C4-2B (cell line): ENCODE measurements around the gene CRADD.

Source experiments
- H3K27ac ChIP-seq: fragments of 450-650 bp; 2 replicates; pipeline ENCODE4 v1.5.1; 2017
- ZFX ChIP-seq: fragments of 450-650 bp; IDR thresholded peaks from 2 replicates; pipeline ENCODE4 v1.6.1; 2017
- TF ChIP-seq, protein P1 (sequence below): fragments of 450-650 bp; conservative IDR thresholded peaks from 2 replicates; pipeline ENCODE4 v1.5.1; 2017; ENCODE audit warnings: mild to moderate bottlenecking

Gene CRADD

DNA sequence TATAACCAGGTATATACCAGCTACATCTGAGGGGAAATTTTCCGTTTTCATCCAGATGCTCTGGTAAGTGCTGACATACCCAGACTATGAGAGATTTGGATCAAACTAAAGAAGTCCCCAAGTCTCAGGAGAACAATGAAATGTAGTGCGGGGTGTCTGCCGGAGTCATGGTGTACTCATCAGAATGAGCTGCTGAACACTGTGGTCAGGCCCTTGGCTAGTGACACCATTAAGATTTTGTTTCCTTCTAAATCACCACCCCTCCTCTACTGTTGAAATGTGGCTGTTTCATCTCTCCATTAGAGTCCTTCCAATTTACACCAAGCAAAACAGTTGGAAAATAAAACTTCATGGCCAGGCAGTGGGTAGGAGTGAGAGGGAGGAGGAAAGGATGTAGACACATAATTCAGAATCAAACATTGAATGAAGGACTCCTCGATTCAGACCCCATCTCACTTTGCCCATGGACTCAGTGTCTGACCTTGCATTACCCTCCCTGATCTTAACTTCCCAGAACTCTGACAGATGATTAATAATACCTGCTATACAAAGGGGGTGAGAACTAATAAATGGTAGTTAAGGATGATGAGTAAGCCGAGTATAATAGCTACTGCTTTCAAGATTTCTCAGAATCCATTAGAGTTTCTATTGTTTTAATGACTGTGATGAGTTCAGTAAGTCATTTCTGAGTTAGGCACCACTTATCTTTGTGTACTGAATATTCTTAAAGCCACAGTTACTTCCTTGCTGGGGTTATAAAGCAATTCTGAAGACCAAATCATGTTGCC is 127.4 kb downstream of the CRADD start:
- TF ChIP-seq, protein P1, sequence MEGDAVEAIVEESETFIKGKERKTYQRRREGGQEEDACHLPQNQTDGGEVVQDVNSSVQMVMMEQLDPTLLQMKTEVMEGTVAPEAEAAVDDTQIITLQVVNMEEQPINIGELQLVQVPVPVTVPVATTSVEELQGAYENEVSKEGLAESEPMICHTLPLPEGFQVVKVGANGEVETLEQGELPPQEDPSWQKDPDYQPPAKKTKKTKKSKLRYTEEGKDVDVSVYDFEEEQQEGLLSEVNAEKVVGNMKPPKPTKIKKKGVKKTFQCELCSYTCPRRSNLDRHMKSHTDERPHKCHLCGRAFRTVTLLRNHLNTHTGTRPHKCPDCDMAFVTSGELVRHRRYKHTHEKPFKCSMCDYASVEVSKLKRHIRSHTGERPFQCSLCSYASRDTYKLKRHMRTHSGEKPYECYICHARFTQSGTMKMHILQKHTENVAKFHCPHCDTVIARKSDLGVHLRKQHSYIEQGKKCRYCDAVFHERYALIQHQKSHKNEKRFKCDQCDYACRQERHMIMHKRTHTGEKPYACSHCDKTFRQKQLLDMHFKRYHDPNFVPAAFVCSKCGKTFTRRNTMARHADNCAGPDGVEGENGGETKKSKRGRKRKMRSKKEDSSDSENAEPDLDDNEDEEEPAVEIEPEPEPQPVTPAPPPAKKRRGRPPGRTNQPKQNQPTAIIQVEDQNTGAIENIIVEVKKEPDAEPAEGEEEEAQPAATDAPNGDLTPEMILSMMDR: no peak
- no peak for TF ChIP-seq ZFX
- no peak overlapping the region for H3K27ac ChIP-seq

DNA sequence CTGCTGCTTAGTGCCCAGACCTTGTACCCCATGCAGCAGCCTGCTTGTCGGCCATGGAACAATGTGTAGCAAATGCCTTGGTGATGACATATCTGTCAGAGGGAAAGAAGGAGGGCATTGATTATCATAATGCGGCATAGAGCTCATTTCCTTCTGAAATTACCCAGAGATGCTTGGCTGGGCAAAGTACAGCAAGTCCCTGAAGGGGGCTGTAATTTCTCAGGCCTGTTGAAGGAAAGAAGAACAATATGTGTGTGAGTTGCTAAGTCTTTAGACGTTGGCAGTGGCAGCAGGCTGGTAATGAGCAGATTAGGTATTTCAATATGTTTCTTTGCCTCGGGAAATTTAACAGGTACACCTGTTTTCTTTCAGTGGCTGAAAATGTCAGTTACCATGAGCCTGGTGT is 128.6 kb downstream of the CRADD start:
- TF ChIP-seq, protein P1: no peak
- TF ChIP-seq ZFX: no peak
- no peak overlapping the region for H3K27ac ChIP-seq

DNA sequence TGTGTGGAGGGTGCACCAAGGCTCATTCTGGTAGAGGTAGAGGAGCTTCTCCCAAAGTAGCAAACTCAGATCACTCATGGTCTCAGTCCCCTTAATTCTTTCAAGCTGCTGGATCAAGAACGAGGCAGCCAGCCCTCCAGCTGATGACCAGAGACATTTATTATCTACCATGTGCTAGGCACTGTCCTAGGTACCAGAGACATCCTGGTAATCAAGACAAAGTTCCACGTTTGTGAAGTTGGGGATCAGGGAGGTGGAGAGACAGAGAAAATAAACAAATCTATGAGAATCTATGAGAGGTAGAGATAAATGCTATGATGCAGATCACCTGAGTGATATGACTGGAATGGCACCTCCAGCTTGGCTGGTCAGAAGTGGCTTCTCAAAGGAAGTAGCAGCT is 130.2 kb downstream of the CRADD start:
- TF ChIP-seq, protein P1: no peak
- no peak for TF ChIP-seq ZFX
- H3K27ac ChIP-seq: no peak overlapping the region

DNA sequence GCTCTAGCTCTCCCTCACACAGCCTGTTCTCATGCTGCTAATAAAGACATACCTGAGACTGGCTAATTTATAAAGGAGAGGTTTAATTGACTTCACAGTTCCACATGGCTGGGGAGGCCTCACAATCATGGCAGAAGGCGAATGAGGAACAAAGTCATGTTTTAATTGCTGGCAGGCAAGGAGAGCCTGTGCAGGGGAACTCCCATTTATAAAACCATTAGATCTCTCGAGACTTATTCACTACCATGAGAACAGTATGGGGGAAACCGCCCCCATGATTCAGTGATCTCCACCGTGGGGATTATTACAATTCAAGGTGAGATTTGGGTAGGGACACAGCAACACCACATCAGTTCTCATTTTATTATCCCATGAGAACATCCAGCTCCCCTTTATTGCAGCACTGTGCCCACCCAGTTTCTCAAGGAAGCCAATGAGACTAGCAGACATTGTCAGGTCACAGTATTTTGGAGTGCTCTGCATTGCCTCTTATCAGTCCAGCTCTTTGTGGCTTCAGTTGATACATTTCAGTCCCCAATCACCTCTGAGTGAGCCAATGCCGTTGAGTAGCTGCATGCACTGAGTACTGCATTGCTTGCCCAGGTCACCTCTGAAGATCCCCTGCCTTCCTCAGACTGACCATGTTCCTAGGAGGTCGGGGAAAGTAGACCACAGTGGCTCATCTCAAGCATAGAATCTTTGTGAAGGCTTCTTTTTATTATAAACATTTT is 131.2 kb downstream of the CRADD start:
- no peak for TF ChIP-seq ZFX
- TF ChIP-seq, protein P1: no peak
- no peak overlapping the region for H3K27ac ChIP-seq

DNA sequence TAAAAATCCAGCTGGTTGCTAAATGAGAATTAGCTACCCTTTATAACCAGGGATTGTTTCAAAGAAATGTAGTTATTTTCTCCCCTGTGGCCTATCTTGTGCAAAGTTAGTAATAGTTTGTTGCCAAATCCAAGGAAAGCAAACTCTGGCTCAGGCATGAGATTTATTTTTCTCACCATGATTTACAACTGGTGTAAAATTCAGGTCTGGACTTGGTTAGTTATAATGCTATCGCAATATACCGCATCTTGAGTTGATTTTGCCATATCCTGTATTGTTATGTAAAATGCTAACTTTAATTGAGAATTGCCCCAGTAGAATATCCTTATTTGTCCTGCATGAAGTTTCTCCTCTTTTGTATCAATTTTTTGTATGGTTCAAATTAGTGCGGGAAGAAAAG is 135.5 kb downstream of the CRADD start:
- TF ChIP-seq, protein P1: no peak
- TF ChIP-seq ZFX: no peak
- no peak overlapping the region; the same call in 1 of the 2 replicates for H3K27ac ChIP-seq

DNA sequence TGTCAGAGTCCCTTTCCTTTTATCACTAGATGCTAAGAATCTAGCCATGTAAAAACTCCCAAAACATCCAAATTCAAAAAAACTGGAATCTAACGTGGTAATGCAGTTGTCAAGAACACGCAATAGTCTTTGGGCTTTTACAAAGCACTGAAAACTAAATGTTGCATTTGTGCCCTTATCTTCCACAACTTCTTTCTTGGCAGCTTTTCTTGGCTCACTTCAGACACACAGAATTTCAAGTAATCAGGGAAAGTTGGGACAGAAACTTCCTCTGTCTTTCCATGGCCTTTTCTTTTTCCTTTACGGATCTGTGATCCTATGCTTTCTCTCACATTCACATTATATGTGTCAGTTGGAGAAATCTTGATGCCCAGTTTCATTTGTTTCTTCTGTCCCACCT is 136.0 kb downstream of the CRADD start:
- peak overlapping the region; percentile 98 for H3K27ac ChIP-seq
- TF ChIP-seq, protein P1: no peak
- TF ChIP-seq ZFX: no peak
